ENCODE results near the gene EIF4A3.

Gene EIF4A3

DNA sequence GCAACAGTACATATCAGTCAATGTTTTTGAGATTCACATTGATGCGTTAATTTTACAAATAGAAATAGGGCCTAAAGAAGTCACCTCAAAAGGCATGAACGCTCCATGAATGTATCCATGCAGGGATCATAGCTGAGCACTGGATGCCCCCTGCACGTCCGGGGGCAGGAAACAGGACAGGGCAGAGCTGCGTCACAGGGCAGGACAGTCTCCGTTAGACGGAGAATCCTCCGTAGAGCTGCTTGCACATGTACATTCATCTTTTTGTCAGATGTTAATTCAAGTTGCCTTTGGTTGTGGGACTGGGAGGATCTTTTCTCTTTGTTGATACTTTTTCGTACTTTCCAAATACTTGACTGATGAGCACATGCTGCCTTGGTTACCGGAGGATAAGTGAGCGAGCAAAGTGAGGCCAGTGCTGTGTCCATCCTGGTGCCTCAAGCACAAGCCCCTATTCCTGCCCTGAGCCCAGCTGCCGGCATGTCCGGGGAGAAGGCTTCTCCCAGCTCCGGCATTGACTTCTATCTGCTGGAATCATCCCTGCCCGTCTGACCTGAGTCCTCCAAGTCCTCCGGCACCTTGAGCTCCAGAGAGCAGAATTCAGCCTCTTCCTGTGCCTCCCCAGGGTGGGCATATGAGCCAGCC is 30.5 kb downstream of the EIF4A3 start:
- no peak for DNase-seq (ENCODE audit: low read depth, low spot score)
- H3K27ac ChIP-seq, result no peak overlapping the region

- no peak overlapping the region for H3K27ac ChIP-seq
- DNase-seq (ENCODE audit: low read depth, low spot score), result no peak
These were observed 31.8 kb downstream of the EIF4A3 start for GRCh38 chr17:80115159-80115558.

- no peak overlapping the region for H3K27ac ChIP-seq
- DNase-seq (ENCODE audit: low read depth, low spot score), result no peak
These were observed 32.2 kb downstream of the EIF4A3 start for GRCh38 chr17:80114758-80115157.

DNA sequence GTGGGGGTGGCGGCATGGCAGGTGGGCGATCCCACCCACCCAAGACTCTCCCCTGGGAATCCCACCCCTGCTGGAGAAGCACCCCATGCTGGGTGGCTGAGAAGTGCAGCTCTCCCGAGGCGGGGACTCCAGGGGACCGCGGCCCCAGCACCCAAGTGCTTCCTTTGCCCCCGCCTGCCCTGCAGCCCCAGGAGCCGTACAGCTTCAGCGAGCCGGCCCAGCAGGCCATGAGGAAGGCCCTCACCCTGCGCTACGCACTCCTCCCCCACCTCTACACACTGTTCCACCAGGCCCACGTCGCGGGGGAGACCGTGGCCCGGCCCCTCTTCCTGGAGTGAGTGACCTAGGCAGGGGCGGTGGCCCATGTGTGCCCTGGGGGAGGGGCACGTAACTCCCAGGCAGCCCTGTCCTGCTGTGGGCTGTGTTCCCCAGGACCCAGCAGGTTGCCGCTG is 33.9 kb downstream of the EIF4A3 start:
- no peak overlapping the region for H3K27ac ChIP-seq

DNA sequence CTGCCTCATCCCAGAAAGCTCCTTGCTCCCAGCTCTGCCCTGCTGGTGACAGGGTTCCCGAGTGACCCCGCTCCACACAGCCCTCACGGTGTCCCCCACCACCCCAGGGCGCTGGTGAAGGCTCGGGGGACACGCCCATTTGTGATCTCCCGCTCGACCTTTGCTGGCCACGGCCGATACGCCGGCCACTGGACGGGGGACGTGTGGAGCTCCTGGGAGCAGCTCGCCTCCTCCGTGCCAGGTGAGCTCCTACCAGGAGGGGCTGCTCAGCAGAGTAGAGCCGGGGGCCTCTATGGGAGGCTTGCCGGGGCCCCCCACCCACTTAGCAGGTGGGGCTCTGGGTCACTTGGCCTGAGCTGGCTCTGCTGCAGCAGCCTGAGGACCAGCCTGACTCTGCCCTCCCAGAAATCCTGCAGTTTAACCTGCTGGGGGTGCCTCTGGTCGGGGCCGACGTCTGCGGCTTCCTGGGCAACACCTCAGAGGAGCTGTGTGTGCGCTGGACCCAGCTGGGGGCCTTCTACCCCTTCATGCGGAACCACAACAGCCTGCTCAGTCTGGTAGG is 34.4 kb downstream of the EIF4A3 start:
- no peak for DNase-seq (ENCODE audit: low read depth, low spot score)
- H3K27ac ChIP-seq, result no peak overlapping the region

More for the DNA sequence above, 33.9 kb downstream of the EIF4A3 start:
- no peak for DNase-seq (ENCODE audit: low read depth, low spot score)

- H3K27ac ChIP-seq, result no peak overlapping the region
- no peak for DNase-seq (ENCODE audit: low read depth, low spot score)
These were observed 35.0 kb downstream of the EIF4A3 start for GRCh38 chr17:80111702-80112470.

- H3K27ac ChIP-seq, result no peak overlapping the region
- no peak for DNase-seq (ENCODE audit: low read depth, low spot score)
These were observed 35.8 kb downstream of the EIF4A3 start for GRCh38 chr17:80110927-80111701.

DNA sequence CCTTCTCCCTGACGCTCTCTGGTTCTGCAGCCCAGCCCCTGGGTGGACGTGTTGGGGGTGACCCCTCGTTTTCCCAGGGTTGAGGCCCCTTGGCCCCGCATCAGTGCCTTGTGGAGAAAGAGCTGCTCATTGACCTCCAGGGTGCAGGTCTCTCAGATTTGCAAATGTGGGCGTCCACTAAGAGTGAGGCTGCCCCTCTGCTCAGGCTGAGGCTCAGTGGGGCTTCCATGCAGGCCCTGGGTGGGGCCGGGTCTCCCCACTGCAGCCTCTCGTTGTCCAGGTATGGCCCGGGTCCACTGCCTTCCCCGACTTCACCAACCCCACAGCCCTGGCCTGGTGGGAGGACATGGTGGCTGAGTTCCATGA is 36.5 kb downstream of the EIF4A3 start:
- H3K27ac ChIP-seq, result no peak overlapping the region
- no peak for DNase-seq (ENCODE audit: low read depth, low spot score)

DNA sequence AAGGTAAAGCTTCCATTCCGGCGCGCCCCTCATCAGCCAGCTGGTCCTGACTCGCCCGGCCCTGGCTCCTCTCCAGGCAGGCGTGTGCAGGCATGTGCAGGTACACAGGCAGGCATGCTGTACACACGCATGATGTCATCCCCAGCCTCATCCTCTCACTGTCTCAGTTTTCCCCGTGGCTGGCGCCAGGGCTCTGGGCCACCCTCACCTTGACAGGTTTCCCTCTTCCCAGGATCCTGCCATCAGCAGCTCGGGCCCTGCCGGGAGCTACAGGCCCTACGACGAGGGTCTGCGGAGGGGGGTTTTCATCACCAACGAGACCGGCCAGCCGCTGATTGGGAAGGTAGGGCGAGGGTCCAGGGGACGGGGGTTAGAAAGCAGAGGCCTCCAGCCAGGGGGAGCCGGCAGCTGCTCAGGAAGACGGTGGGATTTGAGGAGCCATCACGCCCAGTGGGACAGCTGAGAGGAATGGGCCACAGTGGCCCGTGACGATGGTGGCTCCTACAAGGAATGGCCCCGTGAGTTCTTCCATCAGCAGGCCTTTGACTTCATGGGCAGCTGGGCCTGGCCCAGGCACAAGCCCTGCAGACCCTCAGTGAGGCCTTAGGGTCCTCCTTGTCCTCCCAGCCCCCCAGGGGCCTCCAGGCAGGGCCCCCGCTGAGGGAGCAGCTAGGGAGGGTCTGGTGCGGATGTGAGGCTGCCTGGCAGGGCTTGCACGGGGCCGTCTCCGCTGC is 37.0 kb downstream of the EIF4A3 start:
- peak; percentile 72 for DNase-seq (ENCODE audit: low read depth, low spot score)

GRCh38 chr17:80109066-80109660 is 37.8 kb downstream of the EIF4A3 start:
- no peak for DNase-seq (ENCODE audit: low read depth, low spot score)
- H3K27ac ChIP-seq, result no peak overlapping the region

More for the DNA sequence above, 37.0 kb downstream of the EIF4A3 start:
- H3K27ac ChIP-seq, result no peak overlapping the region

DNA sequence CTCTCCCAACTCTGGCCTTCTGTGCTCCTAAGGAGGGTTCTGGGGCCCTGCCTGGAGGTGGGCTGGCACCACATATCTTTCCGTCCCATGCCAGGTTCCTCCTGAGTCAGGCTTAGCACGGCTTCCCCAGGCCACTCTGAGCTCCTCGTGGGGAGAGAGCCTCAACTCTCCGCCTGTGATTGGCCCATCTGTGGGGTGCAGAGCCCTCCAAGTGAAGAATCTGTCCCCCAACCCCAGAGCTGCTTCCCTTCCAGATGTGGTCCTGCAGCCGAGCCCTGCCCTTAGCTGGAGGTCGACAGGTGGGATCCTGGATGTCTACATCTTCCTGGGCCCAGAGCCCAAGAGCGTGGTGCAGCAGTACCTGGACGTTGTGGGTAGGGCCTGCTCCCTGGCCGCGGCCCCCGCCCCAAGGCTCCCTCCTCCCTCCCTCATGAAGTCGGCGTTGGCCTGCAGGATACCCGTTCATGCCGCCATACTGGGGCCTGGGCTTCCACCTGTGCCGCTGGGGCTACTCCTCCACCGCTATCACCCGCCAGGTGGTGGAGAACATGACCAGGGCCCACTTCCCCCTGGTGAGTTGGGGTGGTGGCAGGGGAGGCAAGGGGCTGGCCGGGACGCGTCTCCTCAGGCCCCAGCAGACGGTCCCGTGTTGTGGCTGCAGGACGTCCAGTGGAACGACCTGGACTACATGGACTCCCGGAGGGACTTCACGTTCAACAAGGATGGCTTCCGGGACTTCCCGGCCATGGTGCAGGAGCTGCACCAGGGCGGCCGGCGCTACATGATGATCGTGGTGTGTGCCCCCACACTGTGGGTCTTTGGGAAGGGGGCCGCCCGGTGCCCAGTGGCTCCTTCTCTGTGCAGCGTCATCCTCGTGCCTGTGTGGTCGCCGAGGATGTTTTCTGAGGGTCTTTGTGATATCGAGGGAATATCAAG is 38.6 kb downstream of the EIF4A3 start:
- DNase-seq (ENCODE audit: low read depth, low spot score), result no peak
- H3K27ac ChIP-seq, result no peak overlapping the region

- DNase-seq (ENCODE audit: low read depth, low spot score), result no peak
- no peak overlapping the region for H3K27ac ChIP-seq
These were observed 39.5 kb downstream of the EIF4A3 start for GRCh38 chr17:80107231-80108021.

DNA sequence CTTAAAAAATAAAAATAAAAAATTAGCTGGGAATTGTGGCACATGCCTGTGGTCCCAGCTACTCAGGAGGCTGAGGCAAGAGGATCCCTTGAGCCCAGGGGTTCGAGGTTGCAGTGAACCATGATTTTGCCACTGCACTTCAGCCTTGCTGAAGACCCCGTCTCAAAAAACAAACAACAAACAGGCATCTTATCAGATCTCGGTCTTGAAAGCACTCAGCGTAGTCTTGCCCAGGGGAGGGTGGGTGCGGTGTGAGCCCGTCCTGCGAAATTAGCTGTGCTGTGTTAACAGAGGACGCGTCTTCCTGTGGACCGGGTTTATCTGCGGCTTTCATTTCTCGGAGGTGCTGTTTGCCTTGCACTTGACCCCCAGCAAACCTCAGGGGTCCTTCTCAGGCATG is 40.2 kb downstream of the EIF4A3 start:
- no peak for DNase-seq (ENCODE audit: low read depth, low spot score)
- no peak overlapping the region for H3K27ac ChIP-seq

GRCh38 chr17:80106176-80106575 is 40.8 kb downstream of the EIF4A3 start:
- DNase-seq (ENCODE audit: low read depth, low spot score), result no peak
- H3K27ac ChIP-seq, result no peak overlapping the region

DNA sequence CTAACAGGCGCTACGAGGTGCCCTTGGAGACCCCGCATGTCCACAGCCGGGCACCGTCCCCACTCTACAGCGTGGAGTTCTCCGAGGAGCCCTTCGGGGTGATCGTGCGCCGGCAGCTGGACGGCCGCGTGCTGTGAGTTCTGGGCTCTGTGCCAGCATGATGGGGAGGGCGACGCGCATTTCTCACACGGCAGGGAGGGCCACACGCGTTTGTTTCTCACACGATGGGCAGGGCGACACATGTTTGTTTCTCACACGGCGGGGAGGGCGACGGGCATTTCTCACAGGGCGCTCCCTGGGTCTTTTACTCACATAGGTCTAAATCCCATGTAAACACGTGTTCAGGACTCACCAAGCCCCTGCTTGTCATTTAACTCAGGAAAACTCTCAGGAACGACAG is 41.2 kb downstream of the EIF4A3 start:
- H3K27ac ChIP-seq, result no peak overlapping the region
- no peak for DNase-seq (ENCODE audit: low read depth, low spot score)

DNA sequence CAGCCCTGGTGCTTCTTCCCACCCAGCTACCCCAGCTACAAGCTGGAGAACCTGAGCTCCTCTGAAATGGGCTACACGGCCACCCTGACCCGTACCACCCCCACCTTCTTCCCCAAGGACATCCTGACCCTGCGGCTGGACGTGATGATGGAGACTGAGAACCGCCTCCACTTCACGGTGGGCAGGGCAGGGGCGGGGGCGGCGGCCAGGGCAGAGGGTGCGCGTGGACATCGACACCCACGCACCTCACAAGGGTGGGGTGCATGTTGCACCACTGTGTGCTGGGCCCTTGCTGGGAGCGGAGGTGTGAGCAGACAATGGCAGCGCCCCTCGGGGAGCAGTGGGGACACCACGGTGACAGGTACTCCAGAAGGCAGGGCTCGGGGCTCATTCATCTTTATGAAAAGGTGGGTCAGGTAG is 42.0 kb downstream of the EIF4A3 start:
- DNase-seq (ENCODE audit: low read depth, low spot score), result no peak
- no peak overlapping the region for H3K27ac ChIP-seq

GRCh38 chr17:80104321-80104955 is 42.5 kb downstream of the EIF4A3 start:
- no peak for DNase-seq (ENCODE audit: low read depth, low spot score)
- no peak overlapping the region for H3K27ac ChIP-seq

All from epithelial cell of prostate (primary cell).